H1 (cell line): ENCODE data around the gene TPD52L1. TPM values are rescaled to one million over a fixed set of nuclear protein-coding genes. Genes with fewer than 3 reads are reported as not detected.

ENCODE experiments used
- CTCF ChIA-PET: fragments of 300-600 bp; sonication (Branson Sonifier 250); formaldehyde crosslinking; loops from one replicate; lab custom pipeline; 2021; ENCODE audit not compliant: partially characterized antibody; lab: Charles Lee
- POLR2A ChIA-PET: fragments of 300-600 bp; sonication (Branson Sonifier 250); formaldehyde crosslinking; loops from one replicate; lab custom pipeline; 2021; ENCODE audit warnings: inconsistent platforms; ENCODE audit not compliant: partially characterized antibody; lab: Charles Lee
- DNase-seq, 2 experiments: peaks; one replicate each; pipeline versions ENCODE4 v3.0.0 to v3.0.0-alpha.2; 2010 to 2022; ENCODE audit warnings: low spot score in 2 of 2, low read depth in 1 of 2, mixed read lengths in 1 of 2
- FAIRE-seq: peaks from 2 replicates; lab custom pipeline; 2011; peaks lifted over from hg19 to GRCh38; lab: Jason Lieb, UNC
- H2AFZ ChIP-seq: 2 replicates; pipeline ENCODE4 v1.8.1; 2012; ENCODE audit warnings: low read length, inconsistent platforms
- H2AK5ac ChIP-seq: 2 replicates; pipeline ENCODE4 v1.6.1; 2013; ENCODE audit warnings: low read depth, low read length
- H2BK120ac ChIP-seq: replicated peaks from 2 replicates; pipeline ENCODE3; 2013; ENCODE audit warnings: low read depth, low read length, inconsistent platforms
- H2BK12ac ChIP-seq: 2 replicates; pipeline ENCODE4 v1.6.1; 2013; ENCODE audit warnings: low read depth, low read length
- H2BK15ac ChIP-seq: 2 replicates; pipeline ENCODE4 v1.6.1; 2013; ENCODE audit warnings: low read length
- H2BK20ac ChIP-seq: 2 replicates; pipeline ENCODE4 v1.6.1; 2013; ENCODE audit warnings: low read length
- H2BK5ac ChIP-seq: 2 replicates; pipeline ENCODE4 v1.6.1; 2013; ENCODE audit warnings: low read depth, low read length
- H3K14ac ChIP-seq: 2 replicates; pipeline ENCODE4 v1.6.1; 2013; ENCODE audit warnings: inconsistent platforms; ENCODE audit not compliant: insufficient read length
- H3K18ac ChIP-seq: 2 replicates; pipeline ENCODE4 v1.6.1; 2013; ENCODE audit warnings: low read length; ENCODE audit errors: extremely low read depth
- H3K23ac ChIP-seq: 2 replicates; pipeline ENCODE4 v1.6.1; 2013; ENCODE audit warnings: inconsistent platforms; ENCODE audit not compliant: insufficient read length
- H3K23me2 ChIP-seq: 2 replicates; pipeline ENCODE4 v1.6.1; 2013; ENCODE audit warnings: low read depth, low read length
- H3K27ac ChIP-seq: 2 replicates; pipeline ENCODE4 v1.6.1; 2011; ENCODE audit warnings: low read depth, low read length, inconsistent platforms
- H3K27me3 ChIP-seq, 4 experiments: replicated peaks in 1 of 4; 1 replicate in 1 of 4; 2 replicates in 3 of 4; pipeline versions ENCODE4 v1.6.1 to v1.8.1; 2011 to 2013; ENCODE audit warnings: low read length in 3 of 4, mild to moderate bottlenecking in 3 of 4, inconsistent platforms in 2 of 4, mixed read lengths in 2 of 4, moderate library complexity in 1 of 4; ENCODE audit not compliant: control insufficient read depth in 3 of 4, insufficient read depth in 3 of 4; ENCODE audit errors: extremely low read depth in 1 of 4
- H3K36me3 ChIP-seq, 4 experiments: 2 replicates each; pipeline versions ENCODE4 v1.6.1 to v1.8.1; 2011 to 2013; ENCODE audit warnings: mild to moderate bottlenecking in 4 of 4, low read length in 3 of 4, moderate library complexity in 2 of 4, control low read depth in 1 of 4, inconsistent platforms in 1 of 4; ENCODE audit not compliant: insufficient read depth in 4 of 4, control insufficient read depth in 2 of 4
- H3K4ac ChIP-seq: replicated peaks from 2 replicates; pipeline ENCODE3; 2013; ENCODE audit warnings: low read length, low read depth, mixed read lengths, inconsistent platforms; ENCODE audit not compliant: insufficient read length
- H3K4me1 ChIP-seq, 4 experiments: replicated peaks in 1 of 4; 1 replicate in 1 of 4; 2 replicates in 3 of 4; pipeline versions ENCODE4 v1.6.1 to v1.8.1; 2011 to 2013; ENCODE audit warnings: low read length in 3 of 4, inconsistent platforms in 2 of 4, mixed read lengths in 1 of 4; ENCODE audit not compliant: insufficient read depth in 4 of 4, control insufficient read depth in 3 of 4
- H3K4me2 ChIP-seq, 2 experiments: 2 replicates each; pipeline versions ENCODE4 v1.6.1 to v1.8.1; 2011 to 2013; ENCODE audit warnings: low read depth in 2 of 2, low read length in 2 of 2, control low read depth in 1 of 2, inconsistent platforms in 1 of 2, mild to moderate bottlenecking in 1 of 2; ENCODE audit not compliant: insufficient read depth in 1 of 2
- H3K4me3 ChIP-seq, 4 experiments: fragments of 200-600, 300-600 bp in 1 of 4; sonication (generic), shearing (Covaris generic), sonication (Bioruptor Twin) in 1 of 4; 2 replicates each; pipeline versions ENCODE4 v1.5.1 to v1.8.1; 2011 to 2016; ENCODE audit warnings: low read length in 4 of 4, low read depth in 3 of 4, control low read depth in 2 of 4, inconsistent platforms in 2 of 4, mild to moderate bottlenecking in 2 of 4, mixed read lengths in 1 of 4, moderate library complexity in 1 of 4; ENCODE audit not compliant: insufficient read depth in 2 of 4; ENCODE audit errors: extremely low read depth in 1 of 4
- H3K56ac ChIP-seq: replicated peaks from 2 replicates; pipeline ENCODE3; 2013; ENCODE audit warnings: low read depth, mild to moderate bottlenecking, mixed read lengths, low read length, inconsistent platforms; ENCODE audit not compliant: insufficient read length
- H3K79me1 ChIP-seq: 2 replicates; pipeline ENCODE4 v1.6.1; 2013; ENCODE audit warnings: low read depth, low read length, control low read depth
- H3K79me2 ChIP-seq, 2 experiments: 2 replicates each; pipeline versions ENCODE4 v1.6.1 to v1.8.1; 2012 to 2013; ENCODE audit warnings: low read length in 2 of 2, mild to moderate bottlenecking in 2 of 2, inconsistent platforms in 1 of 2; ENCODE audit not compliant: insufficient read depth in 2 of 2, control insufficient read depth in 1 of 2
- H3K9ac ChIP-seq, 4 experiments: replicated peaks in 1 of 4; 1 replicate in 1 of 4; 2 replicates in 3 of 4; pipeline versions ENCODE4 v1.6.1 to v1.8.1; 2011 to 2013; ENCODE audit warnings: low read depth in 3 of 4, low read length in 3 of 4, control low read depth in 2 of 4, mild to moderate bottlenecking in 2 of 4, moderate library complexity in 2 of 4, inconsistent platforms in 1 of 4; ENCODE audit errors: extremely low read depth in 1 of 4
- H3K9me3 ChIP-seq, 2 experiments: 2 replicates each; pipeline versions ENCODE4 v1.6.1 to v1.8.1; 2012 to 2013; ENCODE audit warnings: mild to moderate bottlenecking in 2 of 2, moderate library complexity in 2 of 2, control low read depth in 1 of 2, inconsistent platforms in 1 of 2, low read depth in 1 of 2, low read length in 1 of 2, mixed read lengths in 1 of 2; ENCODE audit not compliant: insufficient read depth in 2 of 2
- H4K20me1 ChIP-seq, 2 experiments: replicated peaks in 1 of 2; 2 replicates each; pipeline versions ENCODE3 to v1.8.1; 2011 to 2013; ENCODE audit warnings: inconsistent platforms in 2 of 2, low read length in 2 of 2, mild to moderate bottlenecking in 1 of 2; ENCODE audit not compliant: insufficient read depth in 2 of 2, control insufficient read depth in 1 of 2
- H4K5ac ChIP-seq: 2 replicates; pipeline ENCODE4 v1.6.1; 2013; ENCODE audit warnings: low read length, low read depth, mixed read lengths, inconsistent platforms; ENCODE audit not compliant: insufficient read length
- H4K8ac ChIP-seq: 2 replicates; pipeline ENCODE4 v1.8.0; 2013; ENCODE audit warnings: mild to moderate bottlenecking, moderate library complexity, low read length, inconsistent platforms; ENCODE audit not compliant: insufficient read depth; ENCODE audit errors: extremely low read depth
- H4K91ac ChIP-seq: replicated peaks from 2 replicates; pipeline ENCODE3; 2013; ENCODE audit warnings: low read length, mixed read lengths, inconsistent platforms; ENCODE audit not compliant: insufficient read length
- ATF3 ChIP-seq: IDR thresholded peaks from 2 replicates; pipeline ENCODE4 v1.6.1; 2011; ENCODE audit warnings: low read depth, mild to moderate bottlenecking, low read length; ENCODE audit not compliant: insufficient read depth
- E2F6 ChIP-seq: IDR thresholded peaks from 2 replicates; pipeline ENCODE4 v1.6.1; 2012; ENCODE audit warnings: inconsistent platforms
- KDM5A ChIP-seq: fragments of 200-600 bp; IDR thresholded peaks from 2 replicates; pipeline ENCODE4 v1.7.1; 2012; ENCODE audit warnings: mild to moderate bottlenecking, low read length, inconsistent platforms, mixed read lengths
- SAP30 ChIP-seq: fragments of 300-600 bp; sonication (generic); IDR thresholded peaks from 2 replicates; pipeline ENCODE4 v1.7.1; 2012; ENCODE audit warnings: low read length, moderate library complexity, mild to moderate bottlenecking, inconsistent platforms; ENCODE audit not compliant: insufficient read depth, insufficient replicate concordance
- SIRT6 ChIP-seq: IDR thresholded peaks from one replicate; pipeline ENCODE4 v1.7.1; 2012; ENCODE audit warnings: low read length, inconsistent platforms
- SP4 ChIP-seq: IDR thresholded peaks from 2 replicates; pipeline ENCODE4 v1.6.1; 2012; ENCODE audit warnings: low read length, inconsistent platforms
- TAF1 ChIP-seq: IDR thresholded peaks from 2 replicates; pipeline ENCODE4 v1.6.1; 2011; ENCODE audit warnings: mild to moderate bottlenecking, low read depth, low read length
- WGBS, 2 experiments: shearing (Covaris generic) in 1 of 2; methylation state at CpG; one replicate each; pipeline versions ENCODE4 v1.1.6 to v1.1.7; 2013 to 2015; ENCODE audit warnings: low lambda C conversion rate in 2 of 2, mixed read lengths in 2 of 2, inconsistent platforms in 1 of 2, low coverage in 1 of 2, missing lambda C conversion rate in 1 of 2; ENCODE audit not compliant: insufficient replicate concordance in 2 of 2, insufficient coverage in 1 of 2, insufficient read length in 1 of 2; ENCODE audit errors: extremely low coverage in 1 of 2, missing lambda C conversion rate in 1 of 2; 5-methylcytosine and 5-hydroxymethylcytosine counted together
- polyA plus RNA-seq, 7 experiments: library from polyadenylated mRNA; depleted of rRNA in 3 of 7; stranded (reverse) in 5 of 7; unstranded in 2 of 7; fragments of >200 nt in 5 of 7; fragments of 200-250 nt in 2 of 7; gene quantifications; 1 replicate in 5 of 7; 2 replicates in 1 of 7; 4 replicates in 1 of 7; pipeline versions ENCODE4 v1.2.1 to v1.2.3, GENCODE V29; 2011 to 2013; ENCODE audit warnings: missing spikeins in 2 of 7, mixed read lengths in 2 of 7
- total RNA-seq: library from RNA; stranded (reverse); fragmentation: NEBNext Ultra II Directional; extraction: Animal tissue kit (Norgen Biotek cat#: 25700); gene quantifications from 2 replicates; pipeline ENCODE4 v1.2.1, GENCODE V29; 2021
- TF ChIP-seq, protein P1 (sequence below), 3 experiments: IDR thresholded peaks; 1 replicate in 2 of 3; 2 replicates in 1 of 3; pipeline versions ENCODE4 v1.5.1 to v1.6.1; 2011; ENCODE audit warnings: low read length in 3 of 3, mild to moderate bottlenecking in 3 of 3, inconsistent platforms in 2 of 3, low read depth in 1 of 3, moderate library complexity in 1 of 3; ENCODE audit not compliant: insufficient read depth in 1 of 3; ENCODE audit errors: control extremely low read depth in 1 of 3
- TF ChIP-seq, protein P2 (sequence below): IDR thresholded peaks from 2 replicates; pipeline ENCODE4 v1.6.1; 2012; ENCODE audit warnings: inconsistent platforms

TPD52L1 gene
- total and polyA plus RNA-seq, 2 of the 8 experiments (the other 6 are each of a cell fraction or from before 2014, with no cell fraction given) = 7.4 to 14.2 TPM

DNA sequence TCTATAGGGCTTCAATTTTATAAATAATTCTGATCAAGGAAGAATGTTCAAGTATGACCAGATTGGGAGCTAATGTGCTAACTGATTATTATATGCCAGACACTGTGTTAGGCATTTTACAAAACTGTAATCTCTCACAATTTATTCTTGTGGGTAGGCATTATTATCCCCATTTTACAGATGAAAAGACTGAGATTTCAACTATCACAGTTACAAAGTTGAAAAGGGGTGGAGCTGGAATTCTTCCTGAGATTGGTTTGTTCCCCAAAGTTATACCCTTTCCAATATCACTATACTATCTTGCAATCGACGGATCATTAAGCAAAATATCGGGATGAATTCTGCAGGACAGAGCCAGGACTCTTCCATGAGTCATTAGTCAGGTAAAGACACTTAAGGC is 57.1 kb downstream of the TPD52L1 start:
- Histone ChIP-seq H3K23me2 (0 out of 2 replicates have a peak, but pooled peaks cover 2% of the 10 kb centered on the region), H3K36me3 (no peaks in the 10 kb centered on the region), H3K79me2 (no peaks in the 10 kb centered on the region), H3K56ac (no peak overlapping the region), H3K4me2 (no peak overlapping the region), H3K27ac (no peak overlapping the region), H4K5ac (no peak overlapping the region), H4K20me1 (no peaks in the 10 kb centered on the region), H3K27me3 (no peaks in the 10 kb centered on the region), H4K8ac (no peak overlapping the region), H2BK120ac (no peak overlapping the region), H2AK5ac (no peak overlapping the region), H2BK12ac (no peak overlapping the region), H3K4ac (no peak overlapping the region), H3K9ac (no peak overlapping the region), H3K4me3 (no peak overlapping the region), H2BK15ac (no peak overlapping the region), H3K9me3 (no peaks in the 10 kb centered on the region), H4K91ac (no peak overlapping the region), H3K18ac (no peak overlapping the region), H3K23ac (no peak overlapping the region), H2BK5ac (no peak overlapping the region), H3K14ac (no peak overlapping the region), H2BK20ac (no peak overlapping the region), H3K4me1 (no peaks in the 10 kb centered on the region), H2AFZ (no peak overlapping the region), H3K79me1 (no peaks in the 10 kb centered on the region)
- 89% methylated on average over 3 of the region's 3 CpGs; no CpG with 5 or more reads in 1 of the 2 experiments for WGBS, 2 experiments
- ChIA-PET CTCF (interaction anchor here (0.5 to 9.9 kb wide), 3 partner anchors 10 to 1280 kb away, joined by 3 to 79 read pairs (median 6); no protein-coding TSS in a partner anchor), POLR2A (no interaction called here)
- FAIRE-seq = no peak
- no peak for DNase-seq
- TF ChIP-seq, protein P1, sequence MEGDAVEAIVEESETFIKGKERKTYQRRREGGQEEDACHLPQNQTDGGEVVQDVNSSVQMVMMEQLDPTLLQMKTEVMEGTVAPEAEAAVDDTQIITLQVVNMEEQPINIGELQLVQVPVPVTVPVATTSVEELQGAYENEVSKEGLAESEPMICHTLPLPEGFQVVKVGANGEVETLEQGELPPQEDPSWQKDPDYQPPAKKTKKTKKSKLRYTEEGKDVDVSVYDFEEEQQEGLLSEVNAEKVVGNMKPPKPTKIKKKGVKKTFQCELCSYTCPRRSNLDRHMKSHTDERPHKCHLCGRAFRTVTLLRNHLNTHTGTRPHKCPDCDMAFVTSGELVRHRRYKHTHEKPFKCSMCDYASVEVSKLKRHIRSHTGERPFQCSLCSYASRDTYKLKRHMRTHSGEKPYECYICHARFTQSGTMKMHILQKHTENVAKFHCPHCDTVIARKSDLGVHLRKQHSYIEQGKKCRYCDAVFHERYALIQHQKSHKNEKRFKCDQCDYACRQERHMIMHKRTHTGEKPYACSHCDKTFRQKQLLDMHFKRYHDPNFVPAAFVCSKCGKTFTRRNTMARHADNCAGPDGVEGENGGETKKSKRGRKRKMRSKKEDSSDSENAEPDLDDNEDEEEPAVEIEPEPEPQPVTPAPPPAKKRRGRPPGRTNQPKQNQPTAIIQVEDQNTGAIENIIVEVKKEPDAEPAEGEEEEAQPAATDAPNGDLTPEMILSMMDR (IDR thresholded peaks at IDR 0.05; ENCODE audit: control extremely low read depth in 1 of 3, insufficient read depth in 1 of 3, low read depth in 1 of 3, low read length in 3 of 3) = no peak
- TF ChIP-seq SIRT6 (no peak), SAP30 (no peak), SP4 (no peak), ATF3 (no peak), E2F6 (no peak), TAF1 (no peak), KDM5A (no peak)
- TF ChIP-seq, protein P2, sequence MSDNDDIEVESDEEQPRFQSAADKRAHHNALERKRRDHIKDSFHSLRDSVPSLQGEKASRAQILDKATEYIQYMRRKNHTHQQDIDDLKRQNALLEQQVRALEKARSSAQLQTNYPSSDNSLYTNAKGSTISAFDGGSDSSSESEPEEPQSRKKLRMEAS = no peak
